KMS-11 (cell line): ENCODE results near the gene ABLIM2.

ENCODE experiments used
- H2AFZ ChIP-seq: fragments of 200-600 bp; sonication (generic); 2 replicates; pipeline ENCODE4 v1.6.1; 2016; ENCODE audit warnings: antibody characterized with exemption, mixed run types, low read depth
- H3K27ac ChIP-seq: fragments of 200-600 bp; sonication (generic); 2 replicates; pipeline ENCODE4 v1.6.1; 2016; ENCODE audit warnings: mild to moderate bottlenecking, mixed run types
- H3K27me3 ChIP-seq: fragments of 200-600 bp; sonication (generic); 2 replicates; pipeline ENCODE4 v1.6.1; 2017; ENCODE audit warnings: mild to moderate bottlenecking, low read depth, mixed run types, moderate library complexity; ENCODE audit not compliant: insufficient read depth
- H3K36me3 ChIP-seq: fragments of 200-600 bp; sonication (generic); 2 replicates; pipeline ENCODE4 v1.6.1; 2017; ENCODE audit warnings: mild to moderate bottlenecking, mixed run types; ENCODE audit not compliant: insufficient read depth
- H3K4me1 ChIP-seq: fragments of 200-600 bp; sonication (generic); 2 replicates; pipeline ENCODE4 v1.6.1; 2016; ENCODE audit warnings: mild to moderate bottlenecking, low read depth, mixed run types; ENCODE audit not compliant: poor library complexity, severe bottlenecking
- H3K4me2 ChIP-seq: fragments of 200-600 bp; sonication (generic); 2 replicates; pipeline ENCODE4 v1.7.0; 2016; ENCODE audit warnings: mild to moderate bottlenecking, mixed run types
- H3K4me3 ChIP-seq: fragments of 200-600 bp; sonication (generic); IDR thresholded peaks from 2 replicates; pipeline ENCODE4 v1.6.1; 2017; ENCODE audit warnings: low read depth, low read length, mixed read lengths; ENCODE audit not compliant: insufficient read depth
- H3K79me2 ChIP-seq: fragments of 200-600 bp; sonication (generic); 2 replicates; pipeline ENCODE4 v1.6.1; 2016; ENCODE audit warnings: low read depth, mixed run types; ENCODE audit not compliant: insufficient read depth
- H3K9ac ChIP-seq: fragments of 200-600 bp; sonication (generic); 2 replicates; pipeline ENCODE4 v1.6.1; 2016; ENCODE audit warnings: mild to moderate bottlenecking, mixed run types
- H4K20me1 ChIP-seq: fragments of 200-600 bp; sonication (generic); 2 replicates; pipeline ENCODE4 v1.6.1; 2016; ENCODE audit warnings: mild to moderate bottlenecking, mixed run types; ENCODE audit not compliant: insufficient read depth
- TF ChIP-seq, protein P1 (sequence below): fragments of 200-600 bp; sonication (generic); conservative IDR thresholded peaks from 2 replicates; pipeline ENCODE4 v1.6.1; 2017; ENCODE audit warnings: low read depth, mild to moderate bottlenecking, antibody characterized with exemption, low read length, moderate library complexity, mixed read lengths

ABLIM2 gene

DNA sequence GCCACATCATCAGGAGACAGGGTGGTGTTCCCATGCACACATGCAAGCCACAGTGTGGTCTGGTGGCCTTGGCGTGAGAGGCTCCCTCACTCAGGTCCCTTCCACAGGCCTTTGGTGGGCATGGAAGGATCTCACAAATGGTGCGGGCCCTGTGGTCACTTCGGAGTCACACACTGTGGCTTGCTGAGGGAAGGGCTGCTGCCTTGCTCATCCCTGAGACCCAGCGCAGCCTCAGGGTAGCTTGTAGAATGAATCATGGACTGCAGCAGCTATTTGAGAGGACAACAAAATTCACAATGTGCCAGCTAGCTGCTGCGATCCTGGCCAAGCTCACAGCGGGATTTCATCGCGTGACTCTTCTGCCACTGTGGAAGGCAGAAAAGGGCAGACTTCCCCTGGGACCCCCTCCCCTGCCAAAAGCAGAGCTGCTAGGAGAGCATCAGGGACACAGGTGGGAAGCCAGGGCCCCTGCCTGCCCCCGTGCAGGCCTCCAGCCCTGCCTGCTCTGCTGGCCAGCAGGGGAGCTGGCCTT lies 106.4 kb downstream of the ABLIM2 start:
- TF ChIP-seq, protein P1, sequence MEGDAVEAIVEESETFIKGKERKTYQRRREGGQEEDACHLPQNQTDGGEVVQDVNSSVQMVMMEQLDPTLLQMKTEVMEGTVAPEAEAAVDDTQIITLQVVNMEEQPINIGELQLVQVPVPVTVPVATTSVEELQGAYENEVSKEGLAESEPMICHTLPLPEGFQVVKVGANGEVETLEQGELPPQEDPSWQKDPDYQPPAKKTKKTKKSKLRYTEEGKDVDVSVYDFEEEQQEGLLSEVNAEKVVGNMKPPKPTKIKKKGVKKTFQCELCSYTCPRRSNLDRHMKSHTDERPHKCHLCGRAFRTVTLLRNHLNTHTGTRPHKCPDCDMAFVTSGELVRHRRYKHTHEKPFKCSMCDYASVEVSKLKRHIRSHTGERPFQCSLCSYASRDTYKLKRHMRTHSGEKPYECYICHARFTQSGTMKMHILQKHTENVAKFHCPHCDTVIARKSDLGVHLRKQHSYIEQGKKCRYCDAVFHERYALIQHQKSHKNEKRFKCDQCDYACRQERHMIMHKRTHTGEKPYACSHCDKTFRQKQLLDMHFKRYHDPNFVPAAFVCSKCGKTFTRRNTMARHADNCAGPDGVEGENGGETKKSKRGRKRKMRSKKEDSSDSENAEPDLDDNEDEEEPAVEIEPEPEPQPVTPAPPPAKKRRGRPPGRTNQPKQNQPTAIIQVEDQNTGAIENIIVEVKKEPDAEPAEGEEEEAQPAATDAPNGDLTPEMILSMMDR = no peak
- Histone ChIP-seq H3K9ac (no peak overlapping the region), H3K27me3 (no peaks in the 10 kb centered on the region), H3K79me2 (no peaks in the 10 kb centered on the region), H3K4me3 (no peak overlapping the region), H3K36me3 (no peaks in the 10 kb centered on the region), H3K4me2 (no peak overlapping the region), H2AFZ (no peak overlapping the region), H3K27ac (no peak overlapping the region), H4K20me1 (no peaks in the 10 kb centered on the region), H3K4me1 (no peaks in the 10 kb centered on the region)

DNA sequence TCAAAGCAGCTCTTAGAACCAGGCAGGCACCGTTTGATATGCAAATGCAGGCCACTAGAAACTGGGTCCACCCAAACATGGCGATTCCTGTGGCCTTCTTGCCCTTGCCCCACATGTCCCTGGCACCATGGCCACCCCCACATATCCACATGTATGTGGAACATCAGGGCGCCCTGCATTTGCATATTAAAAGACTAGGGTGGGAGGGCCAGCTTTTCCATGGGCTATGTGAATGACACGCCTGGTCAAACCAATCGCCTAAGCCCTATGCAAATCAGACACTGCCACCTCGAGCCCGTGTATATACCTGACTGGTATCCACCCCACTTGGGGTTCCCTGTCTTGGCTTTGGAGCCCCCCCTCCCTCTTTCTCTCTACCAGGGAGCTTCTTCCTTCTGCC lies 107.0 kb downstream of the ABLIM2 start:
- Histone ChIP-seq H3K79me2 (no peaks in the 10 kb centered on the region), H3K4me1 (no peaks in the 10 kb centered on the region), H3K36me3 (no peaks in the 10 kb centered on the region), H3K27me3 (no peaks in the 10 kb centered on the region), H3K27ac (no peak overlapping the region), H2AFZ (no peak overlapping the region), H3K4me3 (no peak overlapping the region), H3K9ac (no peak overlapping the region), H3K4me2 (no peak overlapping the region), H4K20me1 (no peaks in the 10 kb centered on the region)
- TF ChIP-seq, protein P1 = no peak

DNA sequence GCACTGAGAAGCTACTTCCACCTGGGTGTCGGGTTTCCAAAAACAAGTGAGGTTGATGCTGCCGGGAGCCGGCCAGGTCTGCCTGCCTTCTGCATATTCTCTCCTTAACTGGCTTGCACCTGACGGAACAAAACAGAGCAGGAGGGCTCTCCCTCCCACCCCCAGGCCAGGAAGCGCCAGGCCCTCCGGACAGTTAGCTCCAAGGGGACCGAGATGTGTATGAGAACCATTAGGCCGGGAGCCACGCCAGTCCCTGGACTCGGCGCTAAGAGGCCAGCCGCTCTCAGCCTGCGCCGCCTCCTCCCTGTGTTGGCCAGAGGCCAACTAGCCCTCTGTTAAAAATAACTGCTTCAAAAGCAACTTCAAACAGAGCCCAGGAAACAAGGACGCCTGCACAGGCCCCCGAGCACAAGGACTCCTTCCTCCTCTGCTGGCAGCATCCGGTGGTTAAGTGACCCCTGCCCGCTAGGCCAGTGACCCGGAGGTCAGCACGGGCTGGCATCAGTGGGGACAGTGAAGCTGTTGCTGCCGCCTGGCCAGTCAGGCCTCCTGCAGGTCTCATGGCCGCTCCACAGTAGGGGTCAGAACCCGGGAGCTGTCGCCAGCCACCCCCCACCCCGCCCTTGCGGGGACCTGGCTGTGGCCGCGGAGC lies 107.9 kb downstream of the ABLIM2 start:
- no peak overlapping the region for H3K4me3 ChIP-seq
- H3K4me1 ChIP-seq = no peaks in the 10 kb centered on the region
- no peaks in the 10 kb centered on the region for H3K36me3 ChIP-seq
- H4K20me1 ChIP-seq = no peaks in the 10 kb centered on the region
- no peak overlapping the region for H3K27ac ChIP-seq
- TF ChIP-seq, protein P1 = no peak
- no peak overlapping the region for H3K9ac ChIP-seq
- H2AFZ ChIP-seq = no peak overlapping the region
- no peaks in the 10 kb centered on the region for H3K79me2 ChIP-seq
- no peaks in the 10 kb centered on the region for H3K27me3 ChIP-seq
- H3K4me2 ChIP-seq = no peak overlapping the region

DNA sequence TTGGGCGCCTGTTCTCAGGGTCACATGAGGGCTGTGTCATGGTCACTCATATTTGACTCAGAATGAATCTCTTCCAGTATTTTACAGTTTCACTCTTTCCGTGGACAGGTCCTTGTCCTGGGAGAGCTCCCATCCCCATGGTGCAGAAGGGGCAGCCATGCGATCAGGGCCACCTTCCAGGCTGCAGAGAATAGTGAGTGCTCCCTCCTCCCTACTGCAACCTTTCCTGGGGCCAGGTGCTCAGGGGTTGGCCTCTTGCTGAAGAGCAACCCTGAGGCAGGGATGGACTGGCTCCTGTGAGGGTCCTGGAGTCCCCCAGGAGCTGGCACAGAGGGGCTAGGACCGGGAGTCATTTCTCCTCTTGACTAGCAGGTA lies 108.4 kb downstream of the ABLIM2 start:
- no peak overlapping the region for H3K9ac ChIP-seq
- no peaks in the 10 kb centered on the region for H3K4me1 ChIP-seq
- H2AFZ ChIP-seq = no peak overlapping the region

More for the DNA sequence above, 108.4 kb downstream of the ABLIM2 start:
- H3K36me3 ChIP-seq = no peaks in the 10 kb centered on the region
- TF ChIP-seq, protein P1 = no peak
- H3K79me2 ChIP-seq = no peaks in the 10 kb centered on the region
- H3K4me3 ChIP-seq = no peak overlapping the region
- H3K4me2 ChIP-seq = no peak overlapping the region
- no peaks in the 10 kb centered on the region for H4K20me1 ChIP-seq
- no peak overlapping the region for H3K27ac ChIP-seq
- no peaks in the 10 kb centered on the region for H3K27me3 ChIP-seq
